ENCODE results near the gene ARHGAP15.

The ARHGAP15 gene

DNA sequence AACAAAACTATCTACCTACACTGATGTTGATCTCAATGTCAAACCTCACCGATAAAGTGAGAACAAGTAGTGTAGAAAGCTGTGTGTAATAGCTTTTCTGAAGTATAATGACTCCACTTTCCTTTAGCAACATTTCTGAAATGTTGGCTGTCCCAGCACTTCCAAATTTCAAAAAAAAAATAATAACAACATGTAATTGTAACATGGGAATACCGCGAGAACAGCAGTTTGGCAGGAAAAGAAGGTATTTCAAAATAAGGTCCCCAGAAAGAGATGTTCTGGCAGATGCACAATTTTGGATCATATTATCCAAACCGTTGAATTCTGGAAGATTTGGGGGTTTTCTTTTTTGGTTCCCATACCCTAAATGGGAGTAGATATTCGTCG, 352.0 kb downstream of the ARHGAP15 start:
- no peak overlapping the region for H3K4me3 ChIP-seq (ENCODE audit: low read depth, low read length)
- no peak for DNase-seq (ENCODE audit: low read depth)
- TF ChIP-seq, protein P1, sequence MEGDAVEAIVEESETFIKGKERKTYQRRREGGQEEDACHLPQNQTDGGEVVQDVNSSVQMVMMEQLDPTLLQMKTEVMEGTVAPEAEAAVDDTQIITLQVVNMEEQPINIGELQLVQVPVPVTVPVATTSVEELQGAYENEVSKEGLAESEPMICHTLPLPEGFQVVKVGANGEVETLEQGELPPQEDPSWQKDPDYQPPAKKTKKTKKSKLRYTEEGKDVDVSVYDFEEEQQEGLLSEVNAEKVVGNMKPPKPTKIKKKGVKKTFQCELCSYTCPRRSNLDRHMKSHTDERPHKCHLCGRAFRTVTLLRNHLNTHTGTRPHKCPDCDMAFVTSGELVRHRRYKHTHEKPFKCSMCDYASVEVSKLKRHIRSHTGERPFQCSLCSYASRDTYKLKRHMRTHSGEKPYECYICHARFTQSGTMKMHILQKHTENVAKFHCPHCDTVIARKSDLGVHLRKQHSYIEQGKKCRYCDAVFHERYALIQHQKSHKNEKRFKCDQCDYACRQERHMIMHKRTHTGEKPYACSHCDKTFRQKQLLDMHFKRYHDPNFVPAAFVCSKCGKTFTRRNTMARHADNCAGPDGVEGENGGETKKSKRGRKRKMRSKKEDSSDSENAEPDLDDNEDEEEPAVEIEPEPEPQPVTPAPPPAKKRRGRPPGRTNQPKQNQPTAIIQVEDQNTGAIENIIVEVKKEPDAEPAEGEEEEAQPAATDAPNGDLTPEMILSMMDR (IDR thresholded peaks at IDR 0.05; ENCODE audit: low read depth, low read length, missing control alignments): no peak

DNA sequence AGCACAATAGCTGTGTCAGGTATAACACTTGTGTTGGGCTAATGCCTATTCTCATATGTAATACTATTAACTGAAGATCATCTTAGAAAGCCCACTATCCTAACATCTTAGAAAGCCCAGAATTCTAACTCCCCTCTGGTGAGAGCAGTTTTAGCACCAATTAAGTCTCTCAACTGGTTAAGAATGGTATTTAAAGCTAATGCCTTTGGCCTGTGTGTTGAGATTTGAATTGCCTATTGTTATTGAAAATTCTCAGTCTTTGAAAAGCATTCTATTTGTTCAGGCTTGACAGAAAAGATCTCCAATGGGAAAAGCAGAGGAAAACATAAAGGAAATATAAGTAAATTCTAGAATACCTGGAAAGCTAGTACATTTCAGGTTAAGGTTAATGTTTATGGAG, 352.5 kb downstream of the ARHGAP15 start:
- no peak overlapping the region for H3K4me3 ChIP-seq (ENCODE audit: low read depth, low read length)
- no peak for DNase-seq (ENCODE audit: low read depth)
- TF ChIP-seq, protein P1 (IDR thresholded peaks at IDR 0.05; ENCODE audit: low read depth, low read length, missing control alignments): no peak

DNA sequence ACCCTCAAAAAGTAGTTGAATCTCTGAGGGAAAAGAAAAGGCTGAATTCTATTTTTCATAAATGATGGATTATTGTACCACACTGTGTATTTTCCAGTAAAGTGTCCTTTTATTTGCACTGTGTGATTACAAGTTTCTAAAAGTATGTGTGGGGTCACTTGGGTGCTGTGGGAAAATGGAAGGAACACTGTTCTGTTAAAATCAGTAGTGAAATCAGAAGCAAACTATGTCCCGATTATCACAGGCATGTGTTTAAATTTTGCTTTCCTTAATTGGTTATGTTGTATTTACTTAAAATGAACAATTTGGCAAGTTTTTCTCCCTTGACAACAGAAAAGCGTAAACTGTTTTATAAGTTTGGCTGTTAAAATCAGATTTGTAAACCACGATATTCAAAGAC, 353.1 kb downstream of the ARHGAP15 start:
- DNase-seq (ENCODE audit: low read depth): no peak
- H3K4me3 ChIP-seq (ENCODE audit: low read depth, low read length): no peak overlapping the region
- TF ChIP-seq, protein P1 (IDR thresholded peaks at IDR 0.05; ENCODE audit: low read depth, low read length, missing control alignments): no peak

DNA sequence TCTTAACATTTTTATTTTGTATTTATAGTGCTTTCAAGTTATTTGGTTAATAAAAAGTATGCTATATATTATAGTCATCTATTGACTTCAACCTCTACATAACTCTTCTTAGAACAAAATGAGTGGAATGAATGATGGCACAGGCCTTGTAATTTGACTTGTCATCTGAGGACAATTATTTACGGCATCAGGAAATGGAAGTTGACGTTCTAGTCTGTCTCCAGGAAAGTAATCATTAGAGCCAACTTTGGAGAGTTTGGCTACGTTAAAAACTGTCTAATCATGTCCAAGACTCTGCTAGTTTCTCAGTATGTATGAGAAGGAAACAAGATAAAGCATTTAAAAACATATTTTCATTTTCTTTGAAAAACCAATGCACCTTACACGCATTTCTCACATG, 353.6 kb downstream of the ARHGAP15 start:
- TF ChIP-seq, protein P1 (IDR thresholded peaks at IDR 0.05; ENCODE audit: low read depth, low read length, missing control alignments): no peak
- no peak for DNase-seq (ENCODE audit: low read depth)
- H3K4me3 ChIP-seq (ENCODE audit: low read depth, low read length): no peak overlapping the region

DNA sequence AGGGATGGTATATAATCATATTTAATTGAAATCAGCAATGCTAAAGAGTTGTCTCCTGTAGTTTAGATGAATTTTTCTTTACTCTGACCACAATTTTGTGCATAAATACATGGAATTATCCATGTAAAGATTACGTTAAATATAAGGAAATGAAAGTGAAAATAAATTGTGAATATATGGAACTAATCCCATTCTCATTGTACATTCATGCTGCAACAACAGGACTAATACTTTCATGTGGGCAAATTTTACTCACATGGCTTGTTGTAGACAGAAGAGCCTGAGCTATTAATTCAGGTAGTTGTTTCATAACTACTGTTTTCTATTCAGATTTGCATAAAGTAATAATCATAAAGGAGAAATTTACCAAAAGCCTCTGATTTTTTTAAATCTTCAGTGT, 357.8 kb downstream of the ARHGAP15 start:
- TF ChIP-seq, protein P1 (IDR thresholded peaks at IDR 0.05; ENCODE audit: low read depth, low read length, missing control alignments): no peak

DNA sequence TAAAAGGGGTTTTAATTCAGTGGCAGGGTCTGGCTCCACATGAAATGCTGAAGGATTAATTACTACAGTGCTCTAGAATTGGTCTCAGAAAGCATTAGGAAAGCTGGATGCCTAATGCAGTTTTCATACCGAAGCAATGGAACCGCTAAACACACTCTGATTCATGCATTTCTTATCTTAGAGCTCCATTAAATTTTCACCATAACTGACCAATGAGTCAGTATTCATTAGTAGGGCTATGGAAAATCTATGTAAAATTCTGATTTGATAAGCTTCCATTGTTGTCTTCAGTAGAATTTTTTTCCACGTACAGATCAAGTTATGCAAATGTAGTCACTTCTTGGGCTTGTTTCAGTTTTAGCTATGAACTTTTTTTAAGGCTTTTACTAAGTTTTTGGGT, 359.9 kb downstream of the ARHGAP15 start:
- no peak for DNase-seq (ENCODE audit: low read depth)
- TF ChIP-seq, protein P1 (IDR thresholded peaks at IDR 0.05; ENCODE audit: low read depth, low read length, missing control alignments): no peak
- no peak overlapping the region for H3K4me3 ChIP-seq (ENCODE audit: low read depth, low read length)

More for the DNA sequence above, 357.8 kb downstream of the ARHGAP15 start:
- no peak overlapping the region for H3K4me3 ChIP-seq (ENCODE audit: low read depth, low read length)
- no peak for DNase-seq (ENCODE audit: low read depth)

DNA sequence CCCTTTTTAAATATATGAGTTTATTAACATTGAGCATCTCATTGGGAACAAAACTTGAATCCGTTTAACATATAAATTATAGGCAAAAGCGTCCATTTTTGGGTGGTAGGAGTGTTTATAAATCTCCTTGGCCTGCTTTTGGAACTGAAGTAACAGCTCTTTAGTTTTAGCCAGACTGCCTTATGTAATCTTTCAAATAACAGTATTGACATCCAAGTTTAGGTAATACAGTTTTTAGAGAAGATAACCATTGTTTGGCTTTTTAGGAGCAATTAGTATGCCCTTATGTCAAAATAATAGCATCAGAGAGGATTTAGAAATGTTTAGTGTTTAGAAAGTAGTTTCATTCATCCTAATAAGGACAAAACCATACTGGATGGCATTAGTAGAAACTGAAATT, 361.9 kb downstream of the ARHGAP15 start:
- TF ChIP-seq, protein P1 (IDR thresholded peaks at IDR 0.05; ENCODE audit: low read depth, low read length, missing control alignments): no peak
- no peak overlapping the region for H3K4me3 ChIP-seq (ENCODE audit: low read depth, low read length)
- no peak for DNase-seq (ENCODE audit: low read depth)

Measured in GM12864 (cell line).